DND-41 (cell line): Measurements from ENCODE around the gene PLCL1.

Source experiments
- EZH2 ChIP-seq: IDR thresholded peaks from 3 replicates; pipeline ENCODE4 v1.6.1; 2012; ENCODE audit warnings: borderline replicate concordance, low read depth, mild to moderate bottlenecking, moderate library complexity, low read length, inconsistent platforms; ENCODE audit not compliant: severe bottlenecking
- TF ChIP-seq, protein P1 (sequence below): IDR thresholded peaks from 2 replicates; pipeline ENCODE4 v1.5.1; 2012; ENCODE audit warnings: borderline replicate concordance, low read length, moderate library complexity, mild to moderate bottlenecking; ENCODE audit not compliant: poor library complexity, severe bottlenecking; ENCODE audit errors: extremely low read depth

DNA sequence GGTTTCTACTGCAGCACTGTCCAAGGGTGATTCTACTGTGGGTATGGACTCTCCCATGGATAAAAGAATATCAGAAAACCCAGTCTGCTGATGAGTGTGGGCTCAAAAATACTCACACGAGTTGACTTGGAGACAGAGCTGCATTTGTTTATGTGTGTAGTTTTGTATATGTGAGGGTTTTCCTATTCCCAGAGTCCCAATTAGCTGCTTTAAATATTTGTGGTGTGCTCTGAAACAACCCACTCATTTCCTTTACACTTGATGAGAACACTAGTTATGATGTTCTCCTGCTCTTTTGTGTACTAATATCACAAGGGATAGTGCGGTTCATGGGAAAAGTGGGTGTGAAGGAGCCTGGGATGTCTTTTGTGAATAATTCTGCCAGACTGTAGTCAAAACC, 337.3 kb downstream of the PLCL1 start:
- TF ChIP-seq, protein P1, sequence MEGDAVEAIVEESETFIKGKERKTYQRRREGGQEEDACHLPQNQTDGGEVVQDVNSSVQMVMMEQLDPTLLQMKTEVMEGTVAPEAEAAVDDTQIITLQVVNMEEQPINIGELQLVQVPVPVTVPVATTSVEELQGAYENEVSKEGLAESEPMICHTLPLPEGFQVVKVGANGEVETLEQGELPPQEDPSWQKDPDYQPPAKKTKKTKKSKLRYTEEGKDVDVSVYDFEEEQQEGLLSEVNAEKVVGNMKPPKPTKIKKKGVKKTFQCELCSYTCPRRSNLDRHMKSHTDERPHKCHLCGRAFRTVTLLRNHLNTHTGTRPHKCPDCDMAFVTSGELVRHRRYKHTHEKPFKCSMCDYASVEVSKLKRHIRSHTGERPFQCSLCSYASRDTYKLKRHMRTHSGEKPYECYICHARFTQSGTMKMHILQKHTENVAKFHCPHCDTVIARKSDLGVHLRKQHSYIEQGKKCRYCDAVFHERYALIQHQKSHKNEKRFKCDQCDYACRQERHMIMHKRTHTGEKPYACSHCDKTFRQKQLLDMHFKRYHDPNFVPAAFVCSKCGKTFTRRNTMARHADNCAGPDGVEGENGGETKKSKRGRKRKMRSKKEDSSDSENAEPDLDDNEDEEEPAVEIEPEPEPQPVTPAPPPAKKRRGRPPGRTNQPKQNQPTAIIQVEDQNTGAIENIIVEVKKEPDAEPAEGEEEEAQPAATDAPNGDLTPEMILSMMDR: no peak
- TF ChIP-seq EZH2: no peak
